Activated T-cell treated with anti-CD3 and anti-CD28 coated beads for 1 hour (primary cell): ENCODE measurements around the gene FTCD.

Experiments used
- DNase-seq: peaks from one replicate; pipeline ENCODE4 v3.0.0-alpha.2; 2020; ENCODE audit warnings: low read depth

FTCD gene

GRCh38 chr21:46092811-46093667 is 62.3 kb downstream of the FTCD start:
- DNase-seq = no peak

- DNase-seq = no peak
These were observed 63.2 kb downstream of the FTCD start for GRCh38 chr21:46092026-46092764.

GRCh38 chr21:46091631-46092025 is 63.8 kb downstream of the FTCD start:
- no peak for DNase-seq

GRCh38 chr21:46091118-46091517 is 64.3 kb downstream of the FTCD start:
- DNase-seq = no peak

- DNase-seq = no peak
These were observed 66.1 kb downstream of the FTCD start for GRCh38 chr21:46089285-46089684.

DNA sequence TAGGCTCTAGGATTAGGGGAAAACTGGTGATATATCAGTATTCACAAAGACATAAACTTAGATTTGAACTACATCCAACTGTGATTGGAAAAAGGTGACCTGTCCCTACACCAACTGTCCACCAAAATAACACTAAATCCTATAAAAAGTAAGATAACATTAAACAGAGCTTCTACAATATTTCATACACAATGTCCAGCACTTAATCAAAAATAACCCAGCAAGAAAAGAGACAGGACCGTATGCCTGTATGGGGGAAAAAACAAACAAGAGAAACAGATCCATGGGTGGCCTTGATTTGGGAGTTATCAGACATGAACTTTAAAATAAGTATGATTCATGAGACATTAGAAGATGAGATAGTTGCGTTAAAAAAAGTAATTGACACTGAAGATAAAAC is 67.2 kb downstream of the FTCD start:
- DNase-seq = no peak

DNA sequence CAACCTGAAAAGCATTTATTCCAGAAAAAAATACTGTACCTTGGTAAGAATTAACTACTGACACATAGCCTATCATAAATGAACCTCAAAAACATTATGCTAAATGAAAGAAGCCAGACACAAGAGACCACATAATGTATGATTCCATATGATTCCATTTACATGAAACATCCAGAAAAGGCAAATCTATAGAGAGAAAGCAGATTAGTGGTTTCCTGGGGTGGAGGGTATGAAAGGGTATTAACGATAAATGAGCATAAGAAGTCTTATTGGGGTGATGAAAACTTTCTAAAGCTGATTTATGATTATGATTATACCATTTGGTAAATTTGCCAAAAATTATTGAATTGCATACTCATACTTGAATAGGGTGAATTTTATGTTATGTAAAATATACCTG is 67.7 kb downstream of the FTCD start:
- DNase-seq = no peak
